GM10266 (cell line): ENCODE data around the gene LCOR.

Experiments
- DNase-seq: peaks from one replicate; pipeline ENCODE4 v3.0.0; 2012; ENCODE audit errors: extremely low spot score
- CTCF ChIP-seq: IDR thresholded peaks from 2 replicates; pipeline ENCODE4 v1.5.1; 2012; ENCODE audit warnings: mild to moderate bottlenecking, low read depth; ENCODE audit not compliant: control insufficient read depth, insufficient read depth; ENCODE audit errors: missing control alignments

LCOR gene

GRCh38 chr10:96910488-96911395 is 78.6 kb downstream of the LCOR start:
- peak; percentile 37 for DNase-seq
- peak; percentile 61 for TF ChIP-seq CTCF

- TF ChIP-seq CTCF = no peak
- no peak for DNase-seq
These were observed 80.3 kb downstream of the LCOR start for GRCh38 chr10:96912405-96912804.

DNA sequence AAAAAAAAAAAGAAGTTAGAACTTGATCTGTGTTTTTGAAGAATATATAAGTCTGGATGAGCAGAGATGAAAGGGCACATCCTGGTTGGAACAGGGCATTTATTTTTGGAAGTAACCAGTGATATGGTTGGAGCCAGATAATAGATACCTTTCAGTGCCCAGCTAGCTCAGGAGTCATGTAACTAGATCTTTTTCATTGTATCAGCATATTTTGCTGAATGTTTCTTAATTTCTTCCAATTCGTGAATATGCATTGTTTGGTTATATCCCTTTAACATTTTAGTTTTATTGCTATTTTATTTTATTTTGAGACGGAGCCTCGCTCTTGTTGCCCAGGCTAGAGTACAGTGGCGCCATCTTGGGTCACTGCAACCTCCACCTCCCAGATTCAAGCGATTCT is 81.8 kb downstream of the LCOR start:
- no peak for TF ChIP-seq CTCF
- no peak for DNase-seq

DNA sequence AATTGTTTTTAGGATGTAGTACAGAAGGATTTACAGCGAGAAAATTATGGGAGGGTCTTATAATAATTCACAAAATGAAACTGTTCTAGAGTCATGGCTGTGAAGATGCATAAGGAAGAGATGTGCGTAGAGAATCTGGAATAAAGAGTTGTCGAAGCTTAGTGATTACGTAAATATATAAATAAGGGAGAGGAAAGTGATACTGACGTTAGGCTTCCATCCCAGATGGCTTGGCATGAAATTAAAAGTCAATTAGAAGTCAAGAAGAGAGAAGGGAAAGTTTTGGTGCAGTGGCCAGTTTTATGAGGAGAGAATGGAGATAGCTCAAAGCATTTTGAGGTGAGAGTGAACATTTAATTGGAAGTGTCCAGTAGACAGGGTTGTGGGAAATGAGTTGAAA is 85.5 kb downstream of the LCOR start:
- TF ChIP-seq CTCF = no peak

GRCh38 chr10:96918214-96919002 is 86.3 kb downstream of the LCOR start:
- TF ChIP-seq CTCF = no peak
- no peak for DNase-seq

More for the DNA sequence above, 85.5 kb downstream of the LCOR start:
- DNase-seq = no peak

- no peak for TF ChIP-seq CTCF
- no peak for DNase-seq
These were observed 87.8 kb downstream of the LCOR start for GRCh38 chr10:96919785-96920430.
